GM13977 (cell line): ENCODE measurements around the gene PATL2.
A peak's percentile ranks its signal among the peaks of the same experiment; 100 is the strongest.
"Not testable (repeated sequence)": the region's sequence is repeated elsewhere in the genome, so short reads cannot be mapped to it uniquely, and the experiment has no call there.

Experiments
- DNase-seq: peaks from one replicate; pipeline ENCODE4 v3.0.0; 2012; ENCODE audit warnings: low spot score
- CTCF ChIP-seq: IDR thresholded peaks from 2 replicates; pipeline ENCODE4 v1.5.1; 2012; ENCODE audit warnings: mild to moderate bottlenecking, control low read depth; ENCODE audit not compliant: insufficient read depth; ENCODE audit errors: extremely low read depth, missing control alignments
- in situ Hi-C: fragments of 300-500 bp; cut with MboI; formaldehyde crosslinking; loops from one replicate; pipeline ENCODE4 v1.12.0; 2022; ENCODE audit warnings: low sequenced_read_pairs, low pct_unique_long_range_greater_than_20kb, mixed read lengths, inconsistent platforms; ENCODE audit not compliant: unreplicated experiment

Gene PATL2

GRCh38 chr15:44712346-44713005 is 1.4 kb upstream of the PATL2 start:
- in situ Hi-C loops: loop anchor here (5.0 kb wide), 1 partner anchor 45 kb away; no protein-coding TSS in a partner anchor
- TF ChIP-seq CTCF: no peak
- peak; percentile 28 for DNase-seq

GRCh38 chr15:44711743-44712345 is 721 bp upstream of the PATL2 start:
- DNase-seq: peak; percentile 16
- no peak for TF ChIP-seq CTCF
- in situ Hi-C loops: loop anchor here (5.0 kb wide), 1 partner anchor 45 kb away; no protein-coding TSS in a partner anchor

DNA sequence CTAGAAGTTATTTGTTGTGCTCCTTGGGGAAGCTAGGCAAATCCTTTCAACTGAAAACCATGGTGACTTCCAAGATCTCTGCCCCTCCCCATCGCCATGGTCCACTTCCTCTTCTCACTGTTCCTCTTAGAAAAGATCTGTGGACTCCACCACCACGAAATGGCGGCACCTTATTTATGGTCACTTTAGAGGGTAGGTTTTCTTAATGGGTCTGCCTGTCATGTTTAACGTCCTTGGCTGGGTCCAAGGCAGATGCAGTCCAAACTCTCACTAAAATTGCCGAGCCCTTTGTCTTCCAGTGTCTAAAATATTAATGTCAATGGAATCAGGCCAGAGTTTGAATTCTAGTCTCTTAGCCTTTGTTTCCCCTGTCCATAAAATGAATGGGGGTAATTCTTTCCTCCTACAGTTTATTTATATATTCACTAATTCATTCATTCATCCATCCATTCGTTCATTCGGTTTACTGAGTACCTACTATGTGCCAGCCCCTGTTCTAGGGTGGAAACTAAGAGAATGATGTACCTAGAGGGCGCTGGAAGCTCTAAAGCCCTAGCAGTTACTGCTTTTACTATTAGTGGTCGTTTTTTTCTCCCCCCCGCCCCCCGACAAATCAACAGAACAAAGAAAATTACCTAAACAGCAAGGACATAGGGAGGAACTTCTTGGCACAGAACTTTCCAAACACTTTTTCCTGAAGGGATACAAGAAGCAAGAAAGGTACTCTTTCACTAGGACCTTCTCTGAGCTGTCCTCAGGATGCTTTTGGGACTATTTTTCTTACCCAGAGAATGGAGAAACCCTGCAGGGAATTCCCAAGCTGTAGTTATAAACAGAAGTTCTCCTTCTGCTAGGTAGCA is 657 bp downstream of the PATL2 start:
- in situ Hi-C loops: loop anchor here (5.0 kb wide), 1 partner anchor 43 kb away; no protein-coding TSS in a partner anchor
- peak; percentile 67 for TF ChIP-seq CTCF
- peak; percentile 44 for DNase-seq

- no peak for TF ChIP-seq CTCF
- DNase-seq: no peak
- in situ Hi-C loops: no loop called here
Measured at GRCh38 chr15:44706946-44707636, 4.0 kb downstream of the PATL2 start.

GRCh38 chr15:44706401-44706800 is 4.7 kb downstream of the PATL2 start:
- in situ Hi-C loops: no loop called here
- no peak for TF ChIP-seq CTCF
- DNase-seq: no peak

- DNase-seq: no peak
- TF ChIP-seq CTCF: no peak
- in situ Hi-C loops: no loop called here
Measured at GRCh38 chr15:44705986-44706385, 5.1 kb downstream of the PATL2 start.

DNA sequence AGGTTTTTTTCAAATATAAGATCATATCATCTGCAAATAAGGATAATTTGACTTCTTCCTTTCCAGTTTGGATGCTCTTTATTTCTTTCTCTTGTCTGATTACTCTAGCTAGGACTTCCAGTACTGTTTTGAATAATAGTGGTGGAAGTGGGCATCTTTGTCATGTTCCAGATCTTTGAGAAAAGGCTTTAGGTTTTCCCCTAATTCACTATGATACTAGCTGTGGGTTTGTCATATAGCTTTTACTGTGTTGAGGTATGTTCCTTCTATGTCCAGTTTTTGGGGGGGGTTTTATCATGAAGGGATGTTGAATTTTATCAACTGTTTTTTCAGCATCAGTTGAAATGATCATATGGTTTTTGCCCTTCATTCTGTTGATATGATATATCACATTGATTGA is 10.4 kb downstream of the PATL2 start:
- DNase-seq, in situ Hi-C loops: not testable (repeated sequence)
